IMR-90 (cell line): ENCODE measurements around the gene TFAP2E. TPM values are rescaled to one million over a fixed set of nuclear protein-coding genes. Genes with fewer than 3 reads are reported as not detected.

Experiments
- ATAC-seq: fragments of 200-7000 bp; cut with Tn5 transposase; 2 replicates; pipeline ENCODE4 v1.9.1; 2020; ENCODE audit warnings: low read depth, mild to moderate bottlenecking, moderate library complexity
- BruUV-seq: library from RNA; stranded (reverse); fragments of 400-500 nt; replicated peaks from 2 replicates; lab custom pipeline; 2021; lab: Mats Ljungman, UMichigan
- CTCF ChIA-PET: fragments of 300-600 bp; formaldehyde crosslinking; extraction: SDS; loops from one replicate; lab custom pipeline; 2021; ENCODE audit warnings: antibody characterized with exemption; lab: Yijun Ruan, JAX
- POLR2A ChIA-PET: fragments of 300-600 bp; sonication (Branson Sonifier 250); formaldehyde crosslinking; loops from one replicate; lab custom pipeline; 2022; ENCODE audit warnings: antibody characterized with exemption; ENCODE audit not compliant: unreplicated experiment; lab: Charles Lee
- DNase-seq: peaks from one replicate; pipeline ENCODE4 v3.0.0; 2013
- H2AFZ ChIP-seq: replicated peaks from 2 replicates; pipeline ENCODE3; 2013; ENCODE audit warnings: low read length, mild to moderate bottlenecking; ENCODE audit not compliant: poor library complexity
- H2AK5ac ChIP-seq: 2 replicates; pipeline ENCODE4 v1.6.1; 2013; ENCODE audit warnings: low read depth, low read length, inconsistent platforms
- H2AK9ac ChIP-seq: replicated peaks from 2 replicates; pipeline ENCODE3; 2013; ENCODE audit warnings: mild to moderate bottlenecking, low read depth, low read length, moderate library complexity; ENCODE audit not compliant: poor library complexity
- H2BK120ac ChIP-seq: 2 replicates; pipeline ENCODE4 v1.6.1; 2013; ENCODE audit warnings: low read depth, low read length, inconsistent platforms
- H2BK15ac ChIP-seq: 3 replicates; pipeline ENCODE4 v1.6.1; 2013; ENCODE audit warnings: low read depth, low read length, inconsistent platforms
- H2BK20ac ChIP-seq: 2 replicates; pipeline ENCODE4 v1.6.1; 2013; ENCODE audit warnings: low read depth, mild to moderate bottlenecking, inconsistent platforms, low read length, moderate library complexity
- H2BK5ac ChIP-seq: 2 replicates; pipeline ENCODE4 v1.6.1; 2013; ENCODE audit warnings: mild to moderate bottlenecking, low read depth, low read length, inconsistent platforms; ENCODE audit not compliant: poor library complexity, severe bottlenecking
- H3K14ac ChIP-seq: replicated peaks from 2 replicates; pipeline ENCODE4 v1.6.1; 2013; ENCODE audit warnings: low read depth, low read length, inconsistent platforms
- H3K18ac ChIP-seq: 2 replicates; pipeline ENCODE4 v1.6.1; 2013; ENCODE audit warnings: low read depth, low read length, control low read depth
- H3K23ac ChIP-seq: 2 replicates; pipeline ENCODE4 v1.6.1; 2013; ENCODE audit warnings: low read depth, low read length, inconsistent platforms
- H3K27ac ChIP-seq: 2 replicates; pipeline ENCODE4 v1.5.1; 2013; ENCODE audit warnings: mild to moderate bottlenecking, control low read depth, low read length; ENCODE audit not compliant: insufficient read depth
- H3K27me3 ChIP-seq: 2 replicates; pipeline ENCODE4 v1.6.1; 2013; ENCODE audit warnings: low read length; ENCODE audit not compliant: control insufficient read depth, insufficient read depth
- H3K36me3 ChIP-seq: 2 replicates; pipeline ENCODE4 v1.6.1; 2013; ENCODE audit warnings: low read length, mixed read lengths; ENCODE audit not compliant: control insufficient read depth, insufficient read depth
- H3K4ac ChIP-seq: 2 replicates; pipeline ENCODE4 v1.6.1; 2013; ENCODE audit warnings: low read depth, low read length, inconsistent platforms
- H3K4me1 ChIP-seq: 2 replicates; pipeline ENCODE4 v1.6.1; 2013; ENCODE audit warnings: low read length, mixed read lengths; ENCODE audit not compliant: control insufficient read depth, insufficient read depth
- H3K4me2 ChIP-seq: 2 replicates; pipeline ENCODE4 v1.6.1; 2013; ENCODE audit warnings: low read depth, mild to moderate bottlenecking, control low read depth, low read length, moderate library complexity
- H3K4me3 ChIP-seq: 2 replicates; pipeline ENCODE4 v1.5.1; 2013; ENCODE audit warnings: low read depth, mild to moderate bottlenecking, control low read depth, low read length, moderate library complexity; ENCODE audit not compliant: insufficient read depth
- H3K56ac ChIP-seq: 2 replicates; pipeline ENCODE4 v1.6.1; 2013; ENCODE audit warnings: low read length, inconsistent platforms; ENCODE audit not compliant: insufficient read depth; ENCODE audit errors: extremely low read depth
- H3K79me1 ChIP-seq, 2 experiments: 2 replicates each; pipeline ENCODE4 v1.6.1; 2013; ENCODE audit warnings: low read length in 2 of 2, inconsistent platforms in 1 of 2, low read depth in 1 of 2
- H3K9ac ChIP-seq: 2 replicates; pipeline ENCODE4 v1.6.1; 2013; ENCODE audit warnings: low read depth, low read length, control low read depth
- H3K9me1 ChIP-seq: 2 replicates; pipeline ENCODE4 v1.6.1; 2013; ENCODE audit warnings: low read length, inconsistent platforms; ENCODE audit not compliant: insufficient read depth
- H3K9me3 ChIP-seq: 2 replicates; pipeline ENCODE4 v1.6.1; 2013; ENCODE audit warnings: low read length; ENCODE audit not compliant: control insufficient read depth, insufficient read depth
- H4K20me1 ChIP-seq: 2 replicates; pipeline ENCODE4 v1.6.1; 2013; ENCODE audit warnings: low read length, inconsistent platforms; ENCODE audit not compliant: insufficient read depth
- H4K5ac ChIP-seq: 2 replicates; pipeline ENCODE4 v1.6.1; 2013; ENCODE audit warnings: mild to moderate bottlenecking, low read depth, low read length, control low read depth
- H4K8ac ChIP-seq, 2 experiments: 2 replicates each; pipeline ENCODE4 v1.6.1; 2013; ENCODE audit warnings: low read depth in 2 of 2, low read length in 2 of 2, control low read depth in 1 of 2, inconsistent platforms in 1 of 2
- H4K91ac ChIP-seq: 2 replicates; pipeline ENCODE4 v1.6.1; 2013; ENCODE audit warnings: low read depth, low read length, inconsistent platforms; ENCODE audit not compliant: insufficient read depth
- CTCF ChIP-seq: conservative IDR thresholded peaks from 2 replicates; pipeline ENCODE4 v1.5.1; 2012; ENCODE audit warnings: mild to moderate bottlenecking, low read depth, low read length, improper control_type of control experiment
- FOS ChIP-seq: fragments of 150-350 bp; IDR thresholded peaks from 2 replicates; pipeline ENCODE4 v1.6.1; 2016; ENCODE audit warnings: low read depth, low read length
- MAFK ChIP-seq: IDR thresholded peaks from 2 replicates; pipeline ENCODE4 v1.6.1; 2012; ENCODE audit warnings: low read depth, low read length, improper control_type of control experiment
- MAZ ChIP-seq: IDR thresholded peaks from 2 replicates; pipeline ENCODE4 v1.6.1; 2012; ENCODE audit warnings: low read depth, mild to moderate bottlenecking, low read length, improper control_type of control experiment, moderate library complexity, borderline replicate concordance
- RAD21 ChIP-seq: IDR thresholded peaks from 2 replicates; pipeline ENCODE4 v1.6.1; 2012; ENCODE audit warnings: low read length, improper control_type of control experiment
- RFX5 ChIP-seq: IDR thresholded peaks from 2 replicates; pipeline ENCODE4 v1.8.0; 2012; ENCODE audit warnings: low read depth, mild to moderate bottlenecking, low read length, moderate library complexity
- WGBS, 2 experiments: methylation state at CpG; one replicate each; pipeline versions ENCODE4 v1.1.5 to v1.1.7; 2013; ENCODE audit warnings: missing lambda C conversion rate in 2 of 2; ENCODE audit not compliant: insufficient read length in 1 of 2; ENCODE audit errors: extremely low coverage in 2 of 2; 5-methylcytosine and 5-hydroxymethylcytosine counted together
- dilution Hi-C: fragments of 300-500 bp; cut with HindIII; formaldehyde crosslinking; loops from one replicate; pipeline ENCODE4 v1.14.3; 2018; ENCODE audit warnings: low sequenced_read_pairs; ENCODE audit not compliant: unreplicated experiment
- in situ Hi-C: fragments of 300-500 bp; cut with MboI; formaldehyde crosslinking; loops from 3 replicates; pipeline ENCODE4 v1.14.3; 2019; ENCODE audit warnings: low sequenced_read_pairs, inconsistent platforms, mixed read lengths
- intact Hi-C: fragments of 100-400 bp; cut with micrococcal nuclease; formaldehyde crosslinking; loops from 2 replicates; pipeline ENCODE4 v1.10.0; 2022
- polyA plus RNA-seq, 3 experiments: library from polyadenylated mRNA; depleted of rRNA; stranded (reverse); fragments of >200 nt; gene quantifications; 2 replicates each; pipeline ENCODE4 v1.2.3, GENCODE V29; 2012; ENCODE audit warnings: low replicate concordance in 1 of 3
- total RNA-seq: library from RNA; depleted of rRNA; stranded (reverse); fragments of >200 nt; gene quantifications from 2 replicates; pipeline ENCODE4 v1.2.3, GENCODE V29; 2012

The TFAP2E gene
- total and polyA plus RNA-seq, 2 of the 4 experiments (the other 2 are of a cell fraction), result under 0.01 to 0.19 TPM

GRCh38 chr1:35575416-35575958 is 2.4 kb downstream of the TFAP2E start:
- dilution Hi-C loops (no loop called here), intact Hi-C loops (no loop called here), in situ Hi-C loops (no loop called here)
- no peak overlapping the region for H4K5ac ChIP-seq
- H3K23ac ChIP-seq, result no peak overlapping the region
- no peak overlapping the region for H4K8ac ChIP-seq
- H2AFZ ChIP-seq, result no peak overlapping the region
- H3K18ac ChIP-seq, result no peak overlapping the region
- H3K4ac ChIP-seq, result no peak overlapping the region
- ATAC-seq (no peak), DNase-seq (no peak)
- no peak for TF ChIP-seq RAD21
- TF ChIP-seq MAFK, result no peak
- TF ChIP-seq MAZ, result no peak
- no peak for TF ChIP-seq FOS
- no peak for TF ChIP-seq CTCF
- TF ChIP-seq RFX5, result no peak
- H3K4me2 ChIP-seq, result no peak overlapping the region
- H3K9ac ChIP-seq, result no peak overlapping the region
- no peaks in the 10 kb centered on the region for H3K79me1 ChIP-seq
- no peak overlapping the region for H2BK15ac ChIP-seq
- H2BK5ac ChIP-seq, result no peak overlapping the region
- H3K4me1 ChIP-seq, result peaks cover 1% of the 10 kb centered on the region; the same call in 1 of the 2 replicates
- no peak overlapping the region for H3K27ac ChIP-seq
- no peak overlapping the region for H2BK20ac ChIP-seq
- 80% methylated on average over 2 of the region's 5 CpGs; no CpG with 5 or more reads in 1 of the 2 experiments for WGBS, 2 experiments
- ChIA-PET CTCF (interaction anchor here (0.8 kb wide), 1 partner anchor 140 kb away, joined by 3 read pairs; no protein-coding TSS in a partner anchor), POLR2A (no interaction called here)
- no peak overlapping the region for H3K14ac ChIP-seq
- H3K9me1 ChIP-seq, result no peaks in the 10 kb centered on the region
- H4K20me1 ChIP-seq, result no peaks in the 10 kb centered on the region
- H3K36me3 ChIP-seq, result no peaks in the 10 kb centered on the region
- no peak overlapping the region for H2AK9ac ChIP-seq
- BruUV-seq, result no TSS peak
- no peak overlapping the region for H2BK120ac ChIP-seq
- no peak overlapping the region for H2AK5ac ChIP-seq
- H3K27me3 ChIP-seq, result peaks cover 51% of the 10 kb centered on the region
- H4K91ac ChIP-seq, result no peak overlapping the region
- no peak overlapping the region for H3K4me3 ChIP-seq
- no peak overlapping the region for H3K56ac ChIP-seq
- H3K9me3 ChIP-seq, result no peaks in the 10 kb centered on the region
